Mucosa of stomach (tissue), 1 donor: ENCODE measurements around the gene ZPBP.

Experiments used
- H3K27me3 ChIP-seq: one replicate; pipeline ENCODE4 v1.7.0; 2013; ENCODE audit warnings: mild to moderate bottlenecking, low read length; ENCODE audit not compliant: control insufficient read depth, insufficient read depth
- H3K36me3 ChIP-seq: one replicate; pipeline ENCODE4 v1.7.0; 2013; ENCODE audit warnings: low read length; ENCODE audit not compliant: control insufficient read depth, insufficient read depth
- H3K4me1 ChIP-seq: one replicate; pipeline ENCODE4 v1.7.0; 2013; ENCODE audit warnings: mild to moderate bottlenecking, low read length; ENCODE audit not compliant: control insufficient read depth, insufficient read depth
- H3K4me3 ChIP-seq: one replicate; pipeline ENCODE4 v1.7.0; 2013; ENCODE audit warnings: low read length
- H3K9ac ChIP-seq: one replicate; pipeline ENCODE4 v1.7.0; 2013; ENCODE audit warnings: mild to moderate bottlenecking, low read length, moderate library complexity
- H3K9me3 ChIP-seq: one replicate; pipeline ENCODE4 v1.7.0; 2013; ENCODE audit warnings: mild to moderate bottlenecking, low read length, moderate library complexity; ENCODE audit not compliant: control insufficient read depth
- donor health status: Pancreatic carcinoma.

The ZPBP gene, protein sequence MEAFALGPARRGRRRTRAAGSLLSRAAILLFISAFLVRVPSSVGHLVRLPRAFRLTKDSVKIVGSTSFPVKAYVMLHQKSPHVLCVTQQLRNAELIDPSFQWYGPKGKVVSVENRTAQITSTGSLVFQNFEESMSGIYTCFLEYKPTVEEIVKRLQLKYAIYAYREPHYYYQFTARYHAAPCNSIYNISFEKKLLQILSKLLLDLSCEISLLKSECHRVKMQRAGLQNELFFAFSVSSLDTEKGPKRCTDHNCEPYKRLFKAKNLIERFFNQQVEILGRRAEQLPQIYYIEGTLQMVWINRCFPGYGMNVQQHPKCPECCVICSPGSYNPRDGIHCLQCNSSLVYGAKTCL

DNA sequence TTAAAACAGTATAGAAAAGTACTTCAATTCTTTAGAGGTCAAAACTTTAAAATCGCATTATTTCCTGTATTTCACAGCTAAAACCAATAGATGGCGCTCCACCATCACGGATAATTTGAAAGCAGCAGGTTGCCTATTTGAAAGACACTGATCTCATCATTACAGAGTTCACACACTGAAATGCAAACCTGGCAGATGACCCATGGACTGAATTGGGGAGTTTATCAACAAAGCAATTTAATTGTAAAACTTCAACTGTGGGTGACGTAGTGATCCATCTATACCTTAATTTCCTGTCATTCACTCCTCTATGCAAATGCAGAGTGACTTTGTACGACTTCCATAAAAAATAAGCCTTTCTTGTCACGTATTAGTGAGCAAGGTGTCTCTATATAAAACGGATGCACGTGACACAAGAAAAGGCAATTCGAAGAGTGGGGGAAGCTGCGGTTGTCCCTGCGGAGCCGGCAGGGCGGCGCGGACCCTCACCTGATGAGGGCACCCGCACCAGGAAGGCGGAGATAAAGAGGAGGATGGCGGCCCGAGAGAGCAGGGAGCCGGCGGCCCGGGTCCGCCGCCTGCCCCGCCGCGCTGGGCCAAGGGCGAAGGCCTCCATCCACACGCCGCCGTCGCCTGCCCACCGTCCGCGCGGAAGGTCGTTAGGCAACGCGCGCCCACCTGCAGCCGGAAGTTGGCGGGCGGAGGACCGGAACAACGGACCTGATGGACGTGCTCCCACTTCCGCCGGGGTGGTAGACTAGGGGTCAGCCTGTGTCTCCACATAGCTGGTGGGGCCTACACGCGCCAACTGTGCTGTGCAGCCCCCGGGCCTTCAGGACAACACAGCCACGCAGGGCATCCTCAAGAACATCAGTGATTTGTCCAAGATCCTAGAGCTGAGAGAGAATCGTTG, at the start of gene ZPBP:
Gene ZPBP (minus strand): TSS at position 668 of the 913 bp plus-strand sequence. CDS start 52 bp downstream, at position 616.
- Histone ChIP-seq H3K36me3 (no peaks in the 10 kb centered on the region), H3K9ac (no peak within 1 kb of the TSS), H3K9me3 (no peaks in the 10 kb centered on the region), H3K4me1 (no peaks in the 10 kb centered on the region), H3K4me3 (peak within 1 kb of the TSS; percentile 6), H3K27me3 (no peaks in the 10 kb centered on the region)

DNA sequence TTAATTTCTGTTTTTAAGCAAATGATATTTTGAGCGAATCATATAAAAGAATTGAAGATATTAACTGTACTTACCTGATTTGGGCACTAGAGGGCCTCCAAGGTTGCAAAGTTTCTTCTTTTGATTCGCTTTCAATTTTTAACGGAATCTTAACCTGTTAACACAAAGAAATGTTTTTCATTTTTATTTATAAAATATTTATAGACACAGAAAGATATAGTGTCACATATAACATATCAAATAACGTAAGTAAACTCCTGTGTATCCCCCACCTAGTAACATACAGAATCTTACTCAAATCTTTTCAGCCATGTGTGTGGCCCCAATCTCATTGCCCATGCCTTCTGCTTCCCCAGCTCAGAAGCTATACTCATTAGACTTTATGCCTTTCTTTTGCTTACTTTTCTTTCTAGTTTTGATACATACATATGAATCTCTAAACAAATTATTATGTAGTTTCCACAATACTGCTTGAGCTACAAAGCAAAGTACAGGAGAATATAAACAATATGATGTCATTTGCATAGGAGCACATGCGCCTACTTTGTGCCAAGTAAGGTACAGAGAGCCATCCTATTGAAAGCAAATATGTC, 49.5 kb upstream of the ZPBP start:
- no peak overlapping the region for H3K9ac ChIP-seq
- no peak overlapping the region for H3K4me3 ChIP-seq
- H3K4me1 ChIP-seq = no peaks in the 10 kb centered on the region
- no peaks in the 10 kb centered on the region for H3K9me3 ChIP-seq
- H3K27me3 ChIP-seq = no peaks in the 10 kb centered on the region
- H3K36me3 ChIP-seq = no peaks in the 10 kb centered on the region

DNA sequence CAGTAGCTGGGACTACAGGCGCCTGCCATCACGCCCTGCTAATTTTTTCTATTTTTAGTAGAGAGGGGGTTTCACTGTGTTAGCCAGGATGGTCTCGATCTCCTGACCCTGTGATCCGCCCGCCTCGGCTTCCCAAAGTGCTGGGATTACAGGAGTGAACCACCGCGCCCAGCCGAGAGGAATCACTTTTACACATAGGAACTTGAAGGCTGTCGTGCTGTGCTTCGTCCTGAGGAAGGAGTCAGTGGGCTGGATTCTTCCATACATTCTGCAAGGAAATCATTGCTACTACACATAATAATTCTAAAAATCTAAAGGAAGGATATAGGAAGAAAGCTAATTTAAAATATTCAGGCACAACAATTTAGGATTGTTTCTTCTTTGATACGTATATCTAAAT, 48.8 kb upstream of the ZPBP start:
- Histone ChIP-seq H3K4me3 (no peak overlapping the region), H3K9ac (no peak overlapping the region)

DNA sequence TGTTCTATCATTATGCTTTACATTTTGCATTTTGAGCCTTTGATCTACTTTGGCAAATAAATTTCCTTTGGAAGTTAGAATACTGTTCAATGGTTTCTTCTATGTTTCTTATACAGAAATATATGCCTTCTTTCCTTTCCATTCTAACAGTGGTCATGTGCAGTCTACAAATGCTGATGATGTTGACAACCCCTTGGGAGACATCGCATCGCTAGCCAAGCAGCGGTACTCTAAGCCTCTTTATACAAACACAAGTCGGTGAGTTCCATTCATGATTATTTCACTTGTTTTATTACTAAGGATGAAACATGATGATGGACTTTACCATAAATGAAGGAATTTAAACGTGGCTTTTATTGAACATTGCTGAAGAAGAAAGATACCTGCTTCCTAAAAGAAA, 48.1 kb upstream of the ZPBP start:
- H3K36me3 ChIP-seq = no peaks in the 10 kb centered on the region
- no peak overlapping the region for H3K4me3 ChIP-seq
- no peaks in the 10 kb centered on the region for H3K4me1 ChIP-seq
- no peaks in the 10 kb centered on the region for H3K9me3 ChIP-seq
- no peaks in the 10 kb centered on the region for H3K27me3 ChIP-seq
- no peak overlapping the region for H3K9ac ChIP-seq

More for the DNA sequence above, 48.8 kb upstream of the ZPBP start:
- no peaks in the 10 kb centered on the region for H3K4me1 ChIP-seq
- no peaks in the 10 kb centered on the region for H3K27me3 ChIP-seq
- no peaks in the 10 kb centered on the region for H3K9me3 ChIP-seq
- H3K36me3 ChIP-seq = no peaks in the 10 kb centered on the region

DNA sequence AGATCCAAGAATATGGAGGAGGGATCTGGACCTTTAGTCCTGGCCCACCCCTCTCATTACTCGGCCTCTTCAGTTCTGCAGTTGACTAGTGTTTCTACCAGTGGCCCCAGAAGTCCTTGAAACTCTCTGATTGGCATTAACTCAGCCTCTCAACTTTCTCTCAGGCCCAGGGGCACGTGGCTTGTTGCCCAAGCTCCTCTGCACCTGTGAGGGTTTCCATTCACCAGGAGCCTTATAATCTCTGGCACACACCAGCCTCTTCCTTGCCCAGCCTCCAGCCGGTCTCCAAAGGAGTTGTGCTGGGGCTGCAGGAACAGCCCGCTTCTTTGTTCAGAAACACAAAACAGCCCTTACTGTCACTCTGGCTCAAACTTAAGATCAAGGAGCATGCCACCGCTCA, 47.6 kb upstream of the ZPBP start:
- no peaks in the 10 kb centered on the region for H3K9me3 ChIP-seq
- no peaks in the 10 kb centered on the region for H3K4me1 ChIP-seq

DNA sequence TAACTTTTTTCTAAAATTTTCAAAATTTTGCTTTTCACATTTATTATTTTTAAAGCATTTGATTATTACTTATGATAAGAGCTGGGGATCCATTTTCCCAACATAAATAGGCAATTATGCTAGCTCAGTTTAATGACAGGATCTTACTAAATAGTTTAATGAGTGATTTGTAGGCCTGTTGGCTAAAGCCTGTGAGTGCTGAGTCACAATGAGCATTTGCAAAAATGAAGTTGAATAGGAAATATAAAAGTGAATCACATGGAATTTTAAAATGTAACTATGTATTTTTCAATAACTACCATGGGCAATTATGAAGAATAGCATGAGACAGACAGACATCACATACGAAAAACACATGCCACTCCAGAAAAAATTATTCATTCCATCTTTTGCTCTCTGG, 45.1 kb upstream of the ZPBP start:
- Histone ChIP-seq H3K9ac (no peak overlapping the region), H3K9me3 (no peaks in the 10 kb centered on the region), H3K4me3 (no peak overlapping the region), H3K36me3 (no peaks in the 10 kb centered on the region), H3K4me1 (no peaks in the 10 kb centered on the region), H3K27me3 (no peaks in the 10 kb centered on the region)

More for the DNA sequence above, 47.6 kb upstream of the ZPBP start:
- no peaks in the 10 kb centered on the region for H3K36me3 ChIP-seq
- H3K27me3 ChIP-seq = no peaks in the 10 kb centered on the region
- no peak overlapping the region for H3K9ac ChIP-seq
- no peak overlapping the region for H3K4me3 ChIP-seq

DNA sequence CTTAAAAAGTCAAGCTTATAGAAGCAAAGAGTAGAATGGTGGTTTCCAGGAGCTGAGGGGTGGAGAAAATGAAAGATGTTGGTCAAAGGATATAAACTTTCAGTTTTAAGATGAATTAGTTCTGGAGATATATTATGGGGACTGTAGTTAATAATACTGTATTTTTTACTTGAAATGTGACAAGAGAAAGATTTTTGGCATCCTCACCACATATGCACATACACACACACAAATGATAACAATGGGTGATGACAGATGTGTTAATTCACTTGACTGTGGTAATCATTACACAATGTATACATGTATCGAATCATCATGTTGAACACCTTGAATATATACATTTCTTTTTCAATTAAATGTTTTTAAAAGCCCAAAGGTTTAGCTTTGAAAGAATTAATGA, 32.7 kb upstream of the ZPBP start:
- Histone ChIP-seq H3K4me1 (no peaks in the 10 kb centered on the region), H3K4me3 (no peak overlapping the region), H3K36me3 (no peaks in the 10 kb centered on the region), H3K9ac (no peak overlapping the region), H3K27me3 (no peaks in the 10 kb centered on the region), H3K9me3 (no peaks in the 10 kb centered on the region)

DNA sequence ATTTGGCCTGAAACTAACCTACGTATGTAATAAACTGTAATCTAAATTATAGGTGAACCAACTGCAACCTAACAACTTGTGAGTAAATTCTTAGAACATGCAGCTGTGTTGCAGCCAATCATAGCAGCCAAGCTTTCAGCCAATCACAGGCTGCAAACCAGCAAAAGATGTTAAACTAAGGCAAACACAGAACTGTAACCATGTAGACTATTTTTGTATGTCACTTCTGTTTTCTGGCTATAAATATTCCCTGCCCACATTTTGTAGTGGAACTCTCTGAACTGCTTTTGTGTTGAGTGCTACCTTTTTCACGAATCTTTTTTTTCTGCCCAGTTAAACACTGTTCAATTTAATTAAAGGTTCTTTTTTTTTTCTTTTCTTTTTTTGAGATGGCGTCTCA, 28.2 kb upstream of the ZPBP start:
- no peak overlapping the region for H3K9ac ChIP-seq
- H3K4me1 ChIP-seq = no peaks in the 10 kb centered on the region
- no peaks in the 10 kb centered on the region for H3K36me3 ChIP-seq
- no peaks in the 10 kb centered on the region for H3K27me3 ChIP-seq
- no peaks in the 10 kb centered on the region for H3K9me3 ChIP-seq
- no peak overlapping the region for H3K4me3 ChIP-seq

DNA sequence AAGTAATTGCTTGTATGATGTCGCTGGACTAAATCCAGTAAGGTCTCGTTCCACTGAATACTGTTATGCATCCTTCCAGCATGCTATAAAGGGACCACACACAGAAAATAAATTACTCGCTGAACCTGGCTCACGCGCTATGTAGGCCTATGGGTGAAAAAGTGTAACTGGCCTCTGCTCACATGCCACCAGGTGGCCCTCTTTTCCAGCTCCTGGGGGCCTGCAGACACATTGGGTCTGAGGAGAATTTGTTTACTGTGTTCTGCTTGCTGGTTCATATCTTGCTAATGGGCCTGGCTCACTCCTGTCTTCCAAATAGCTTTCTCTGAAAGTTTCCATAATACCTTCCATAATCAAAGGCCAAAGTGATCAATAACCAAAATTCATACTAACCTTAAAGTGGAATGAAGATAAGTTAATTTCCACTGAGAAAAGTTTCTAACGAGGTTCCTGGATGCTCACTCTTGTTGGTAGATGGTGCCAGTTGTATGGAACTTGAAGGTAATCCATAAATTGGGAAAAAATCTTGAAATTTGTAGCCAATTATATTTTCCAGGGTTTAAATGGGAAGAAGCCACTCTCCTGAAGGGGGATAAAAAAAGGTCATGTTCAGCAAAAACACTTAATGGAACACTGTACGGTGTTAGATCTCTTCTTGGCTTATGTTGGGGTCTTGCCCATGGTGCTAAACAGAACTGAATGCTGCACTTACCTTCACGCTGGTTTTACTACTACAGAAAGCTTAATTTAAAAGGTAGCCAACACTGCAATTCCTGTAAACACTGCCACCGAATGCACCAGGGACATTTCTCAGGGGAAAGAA, 27.0 kb upstream of the ZPBP start:
- Histone ChIP-seq H3K36me3 (no peaks in the 10 kb centered on the region), H3K4me1 (no peaks in the 10 kb centered on the region), H3K9me3 (no peaks in the 10 kb centered on the region), H3K4me3 (no peak overlapping the region), H3K9ac (no peak overlapping the region), H3K27me3 (no peaks in the 10 kb centered on the region)

DNA sequence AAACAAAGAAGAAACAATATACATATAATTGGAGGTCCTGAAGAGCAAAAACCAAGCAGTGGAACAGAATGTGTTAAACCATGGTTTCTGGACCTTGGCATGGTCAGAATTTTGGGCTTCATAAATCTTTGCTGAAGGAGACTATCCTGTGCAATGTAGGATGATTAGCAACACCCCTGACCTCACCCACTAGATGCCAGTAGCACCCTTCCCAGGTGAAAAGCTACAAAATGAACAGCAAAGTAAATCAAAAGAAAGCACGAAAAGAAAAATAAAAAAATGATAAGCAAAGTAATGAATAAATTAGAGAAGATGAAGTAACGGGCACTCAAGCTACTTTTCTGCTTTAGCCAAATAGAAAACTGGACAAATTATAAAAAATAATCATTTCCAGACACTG, 19.2 kb upstream of the ZPBP start:
- H3K27me3 ChIP-seq = no peaks in the 10 kb centered on the region
- no peak overlapping the region for H3K9ac ChIP-seq
- no peaks in the 10 kb centered on the region for H3K36me3 ChIP-seq
- H3K4me1 ChIP-seq = no peaks in the 10 kb centered on the region
- H3K9me3 ChIP-seq = no peaks in the 10 kb centered on the region
- no peak overlapping the region for H3K4me3 ChIP-seq

DNA sequence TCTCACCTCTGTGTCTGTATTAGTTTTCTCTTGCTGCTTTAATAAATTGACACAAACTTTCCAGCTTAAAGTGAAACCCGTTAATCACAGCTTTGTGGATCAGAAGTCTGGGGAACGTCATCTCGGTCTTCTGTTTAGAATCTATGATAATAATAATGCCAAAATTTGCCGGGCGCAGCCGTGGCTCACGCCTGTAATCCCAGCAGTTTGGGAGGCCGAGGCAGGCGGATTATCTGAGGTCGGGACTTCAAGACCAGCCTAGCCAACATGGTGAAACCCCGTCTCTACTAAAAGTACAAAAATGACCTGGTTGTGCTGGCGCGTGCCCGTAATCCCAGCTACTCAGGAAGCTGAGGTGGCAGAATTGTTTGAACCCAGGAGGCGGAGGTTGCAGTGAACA, 8.8 kb upstream of the ZPBP start:
- Histone ChIP-seq H3K4me3 (no peak overlapping the region), H3K9me3 (no peaks in the 10 kb centered on the region), H3K27me3 (no peaks in the 10 kb centered on the region), H3K36me3 (no peaks in the 10 kb centered on the region), H3K9ac (no peak overlapping the region), H3K4me1 (no peaks in the 10 kb centered on the region)
